HG03469 (cell line): ENCODE data around the gene GNAT2.

Experiments
- ATAC-seq: cut with Tn5 transposase; IDR thresholded peaks from one replicate; pipeline ENCODE4 v1.9.1; 2021; ENCODE audit warnings: mild to moderate bottlenecking, moderate library complexity, moderate number of reproducible peaks; ENCODE audit not compliant: unreplicated experiment

The GNAT2 gene

GRCh38 chr1:109566982-109567381, 52.4 kb downstream of the GNAT2 start:
- ATAC-seq, result no peak

DNA sequence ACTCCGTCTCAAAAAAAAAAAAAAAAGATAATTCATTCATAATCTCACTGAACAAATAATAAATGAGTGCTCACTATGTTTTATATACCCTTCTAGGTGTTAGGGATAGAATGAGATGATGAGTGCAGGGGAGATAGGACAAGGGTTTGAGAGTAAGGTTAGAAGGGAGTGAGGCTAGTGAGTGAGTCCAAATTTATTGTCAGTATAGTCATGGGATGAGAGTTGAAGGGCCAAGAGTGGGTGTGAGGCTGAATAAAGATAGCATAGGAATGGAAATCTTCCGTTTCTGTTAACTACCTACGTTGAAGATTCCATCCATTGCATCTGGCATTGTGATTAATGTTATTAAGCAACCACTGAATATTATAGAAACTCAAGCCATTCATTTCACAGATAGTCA, 54.2 kb downstream of the GNAT2 start:
- no peak for ATAC-seq

DNA sequence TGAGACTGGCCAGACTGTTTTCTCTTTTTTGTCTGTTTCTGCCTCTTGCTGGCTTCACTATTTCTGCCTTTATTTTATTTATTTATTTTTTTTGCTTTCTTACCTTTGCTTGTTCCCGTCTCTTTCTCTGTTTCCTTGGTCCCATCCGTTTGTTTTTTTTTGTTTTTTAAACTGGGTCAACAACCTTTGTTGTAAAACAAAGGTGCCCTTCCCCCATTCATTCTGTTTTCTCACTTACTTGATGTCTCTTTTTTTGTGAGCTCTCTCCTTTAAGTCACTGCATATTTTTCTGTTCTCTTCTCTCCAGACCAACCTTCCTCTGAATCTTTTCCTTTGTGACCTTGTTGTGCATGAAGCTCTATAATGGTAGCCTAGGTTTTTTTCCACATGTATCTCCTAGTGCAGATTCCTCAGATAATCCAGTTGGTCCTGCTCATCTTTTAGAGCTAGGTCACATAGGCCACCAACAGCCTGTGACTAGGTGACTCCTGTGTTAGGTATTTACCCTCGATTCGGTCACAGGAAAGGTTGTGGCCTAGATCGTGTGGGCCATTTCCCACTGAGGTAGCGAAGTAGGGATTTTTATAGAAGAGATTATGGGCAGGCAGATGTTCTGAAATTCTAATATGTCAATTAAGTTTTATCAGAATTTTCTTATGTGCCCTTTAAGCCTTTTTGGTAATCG, 55.1 kb downstream of the GNAT2 start:
- ATAC-seq, result no peak

- ATAC-seq, result no peak
These were observed 59.4 kb downstream of the GNAT2 start for GRCh38 chr1:109559995-109560394.

GRCh38 chr1:109557520-109557919, 61.9 kb downstream of the GNAT2 start:
- no peak for ATAC-seq

- ATAC-seq, result no peak
These were observed 62.9 kb downstream of the GNAT2 start for GRCh38 chr1:109556563-109556962.
